Umbilical cord (tissue), 2 donors: ENCODE results near the gene MYH3. TPM values are rescaled to one million over a fixed set of nuclear protein-coding genes. Genes with fewer than 3 reads are reported as not detected.
A peak's percentile ranks its signal among the peaks of the same experiment; 100 is the strongest.

ENCODE experiments used
- DNase-seq: peaks from one replicate; pipeline ENCODE4 v3.0.0-alpha.2; 2015; ENCODE audit warnings: low spot score
- total RNA-seq: library from RNA; depleted of rRNA; stranded (reverse); fragments of >200 nt; gene quantifications from one replicate; pipeline ENCODE4 v1.2.3, GENCODE V29; 2014; ENCODE audit warnings: low replicate concordance; ENCODE audit not compliant: insufficient read depth

MYH3 gene
- total RNA-seq, 1 donor from 2014 or later: 12.0 TPM

DNA sequence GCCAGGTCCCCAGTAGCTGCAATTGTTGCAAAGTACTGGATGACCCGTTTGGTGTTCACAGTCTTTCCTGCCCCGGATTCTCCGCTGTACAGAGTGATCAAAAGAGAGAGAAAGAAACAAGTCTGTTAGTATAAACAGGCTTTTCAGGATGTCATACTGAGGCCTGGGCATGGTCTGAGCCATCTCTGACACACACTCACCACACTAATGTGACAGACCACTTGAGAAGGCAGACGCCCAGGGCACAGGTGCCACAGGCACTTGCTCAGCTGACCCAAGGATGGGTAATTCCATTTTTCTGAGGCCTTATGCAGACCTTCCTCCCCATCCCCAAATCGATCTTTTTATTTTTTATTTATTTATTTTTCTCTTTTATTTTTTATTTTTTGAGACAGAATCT lies 7.5 kb downstream of the MYH3 start:
- no peak for DNase-seq

DNA sequence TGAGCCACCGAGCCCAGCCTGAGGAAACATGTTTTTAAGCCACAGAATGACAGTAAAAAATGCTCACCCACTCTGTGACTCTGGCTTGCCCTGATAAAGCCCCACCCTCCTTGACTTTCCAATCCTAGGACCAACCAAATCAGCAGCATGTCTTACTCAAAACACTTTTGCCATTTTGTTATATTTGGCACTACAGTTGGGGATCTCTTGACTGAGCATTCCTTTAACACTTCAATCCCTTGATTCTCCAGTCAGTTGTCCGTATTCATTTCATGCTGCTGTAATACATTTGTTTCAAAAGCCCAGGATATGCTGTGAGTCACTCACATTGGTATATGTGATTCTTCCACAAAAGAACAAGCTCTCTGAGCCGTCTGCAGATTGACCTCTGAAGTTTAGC lies 8.2 kb downstream of the MYH3 start:
- DNase-seq: peak; percentile 31

DNA sequence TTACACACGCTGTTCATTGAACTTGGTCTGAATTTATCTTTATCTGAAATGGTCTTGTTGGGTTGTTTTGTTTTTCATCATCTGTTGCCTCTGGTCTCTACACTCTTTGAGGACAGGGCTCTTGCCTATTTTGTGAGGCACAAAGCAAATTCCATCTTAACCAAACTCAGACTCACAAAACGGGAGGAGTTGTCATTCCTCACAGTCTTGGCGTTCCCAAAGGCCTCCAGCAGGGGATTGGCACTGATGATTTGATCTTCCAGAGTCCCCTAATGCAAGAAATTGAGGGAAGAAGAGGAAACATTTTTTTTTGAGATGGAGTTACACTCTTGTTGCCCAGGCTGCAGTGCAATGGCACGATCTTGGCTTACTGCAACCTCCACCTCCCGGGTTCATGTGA lies 8.7 kb downstream of the MYH3 start:
- no peak for DNase-seq

DNA sequence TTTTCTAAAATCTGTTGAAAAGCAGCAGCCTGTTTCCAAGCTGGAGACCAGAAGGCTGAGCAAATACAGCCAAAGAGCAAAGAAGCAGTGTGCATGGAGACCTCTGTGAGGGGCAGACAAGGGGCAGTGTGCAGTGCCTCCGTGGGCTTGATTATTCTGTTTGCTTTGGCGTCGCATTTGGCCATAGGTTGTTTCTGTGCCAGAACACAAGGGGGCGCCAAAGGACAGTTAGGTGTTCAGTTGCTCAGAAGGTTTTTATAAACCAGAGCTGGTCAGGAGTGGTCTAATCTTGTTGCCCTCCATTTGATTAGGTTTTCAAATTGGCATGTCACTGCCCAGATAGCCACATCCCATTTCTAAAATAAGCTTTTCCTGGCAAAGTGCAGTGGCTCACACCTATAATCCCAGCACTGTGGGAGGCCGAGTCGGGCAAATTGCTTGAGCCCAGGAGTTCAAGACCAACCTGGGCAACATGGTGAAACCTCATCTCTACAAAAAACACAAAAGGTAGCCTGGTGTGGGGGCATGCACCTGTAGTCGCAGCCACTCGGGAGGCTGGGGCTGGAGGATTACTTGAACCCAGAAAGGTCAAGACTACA lies 10.6 kb downstream of the MYH3 start:
- peak; percentile 67 for DNase-seq

DNA sequence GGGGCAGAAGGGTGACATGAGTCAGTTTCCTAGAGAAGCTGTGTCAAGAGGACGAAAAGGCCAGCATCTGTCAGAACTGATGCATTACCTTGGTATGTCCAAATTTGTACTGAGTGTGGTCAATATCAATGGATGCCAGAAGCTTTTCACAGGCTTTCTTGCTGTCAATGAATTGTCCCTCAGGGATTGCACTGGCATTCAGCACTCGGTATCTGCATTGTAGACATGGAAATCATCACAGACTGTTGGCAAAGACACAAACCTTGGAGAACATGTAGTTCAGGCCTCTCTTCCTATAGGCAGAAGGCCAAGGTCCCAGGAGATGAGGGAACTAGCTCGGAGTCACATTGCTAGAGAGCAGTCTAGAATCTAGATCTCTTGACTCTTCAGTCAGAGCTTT lies 16.6 kb downstream of the MYH3 start:
- DNase-seq: no peak

DNA sequence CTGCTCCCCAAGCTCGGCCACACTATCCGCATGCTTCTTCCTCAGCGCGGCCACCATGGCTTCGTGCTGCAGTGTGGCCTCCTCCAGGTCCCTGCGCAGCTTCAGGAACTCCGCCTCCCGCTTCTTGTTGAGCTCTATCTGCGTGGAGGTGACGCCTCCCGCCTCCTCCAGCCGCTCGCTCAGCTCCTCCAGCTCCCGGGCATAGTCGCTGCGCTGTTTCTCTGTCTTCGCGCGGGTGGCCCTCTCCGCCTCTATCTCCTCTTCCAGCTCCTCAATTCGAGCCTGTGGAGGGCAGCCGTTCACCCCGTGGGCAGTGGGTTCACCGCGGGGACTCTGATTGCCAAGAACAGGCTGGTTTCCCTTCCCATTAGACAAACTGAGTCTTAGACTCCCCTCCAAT lies 19.0 kb downstream of the MYH3 start:
- DNase-seq: no peak

DNA sequence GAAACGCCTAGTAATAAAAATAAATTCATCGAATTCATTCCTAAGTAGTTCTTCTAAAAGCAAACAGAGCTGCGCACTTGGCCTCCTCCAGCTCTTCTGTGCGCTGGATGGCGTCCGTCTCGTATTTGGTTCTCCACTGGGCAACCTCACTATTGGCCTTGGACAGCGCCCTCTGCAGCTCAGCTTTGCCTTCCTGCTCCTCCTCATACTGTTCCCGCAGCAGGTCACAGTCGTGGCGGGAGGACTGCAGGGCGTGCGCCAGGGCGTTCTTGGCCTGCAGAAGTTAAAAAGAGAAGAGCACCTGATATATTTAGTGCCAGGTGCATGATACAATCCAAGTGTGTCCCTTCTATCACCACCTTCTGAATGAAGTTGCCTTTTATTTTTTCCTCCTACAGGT lies 21.8 kb downstream of the MYH3 start:
- no peak for DNase-seq

DNA sequence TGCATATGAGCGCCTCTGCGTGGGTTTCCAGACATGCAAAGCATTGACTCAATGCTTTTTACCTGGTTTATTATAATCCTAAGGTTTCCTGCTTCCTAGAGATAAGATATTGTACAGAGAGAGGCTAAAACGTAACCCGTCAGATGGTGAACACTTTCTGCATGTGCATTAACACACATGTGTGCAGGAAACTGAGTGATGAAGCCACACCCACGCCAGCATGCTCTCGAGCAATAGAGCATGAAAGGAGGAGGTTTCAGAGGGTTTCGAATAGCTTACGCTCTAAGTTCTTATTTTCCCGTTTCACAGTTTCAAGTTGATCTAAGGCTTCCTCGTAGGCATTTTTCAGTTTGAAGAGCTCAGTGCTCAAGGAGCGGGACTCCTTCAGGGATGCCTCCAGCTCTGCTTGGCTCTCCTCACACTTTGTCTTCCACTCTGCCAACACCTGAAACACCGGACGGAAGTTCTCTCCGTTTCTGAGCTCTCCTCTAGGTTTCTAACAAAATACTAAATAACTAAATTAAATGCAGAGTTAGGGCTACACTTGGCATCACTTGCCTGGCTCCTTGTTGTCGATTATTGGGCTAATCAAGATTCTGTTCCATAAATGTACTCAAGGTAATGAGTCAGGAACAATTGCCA lies 23.2 kb downstream of the MYH3 start:
- DNase-seq: no peak

DNA sequence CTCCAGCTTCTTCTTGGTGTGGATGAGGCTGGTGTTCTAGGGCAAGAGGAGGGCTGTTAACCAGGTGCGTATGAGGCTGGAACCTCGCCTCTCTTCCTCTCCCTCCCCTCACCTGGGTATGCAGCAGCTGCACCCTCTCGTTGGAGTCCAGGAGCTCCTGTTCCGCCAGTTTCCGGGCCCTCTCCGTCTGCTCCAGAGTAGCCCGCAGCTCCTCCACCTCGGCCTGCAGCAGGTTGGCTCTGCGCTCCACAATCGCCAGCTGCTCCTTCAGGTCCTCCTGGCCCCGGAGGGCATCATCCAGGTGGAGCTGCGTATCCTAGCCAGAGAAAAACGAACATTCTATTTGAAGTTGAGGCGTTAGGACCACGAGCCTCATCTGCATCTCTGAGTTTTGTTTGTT lies 25.4 kb downstream of the MYH3 start:
- DNase-seq: no peak

DNA sequence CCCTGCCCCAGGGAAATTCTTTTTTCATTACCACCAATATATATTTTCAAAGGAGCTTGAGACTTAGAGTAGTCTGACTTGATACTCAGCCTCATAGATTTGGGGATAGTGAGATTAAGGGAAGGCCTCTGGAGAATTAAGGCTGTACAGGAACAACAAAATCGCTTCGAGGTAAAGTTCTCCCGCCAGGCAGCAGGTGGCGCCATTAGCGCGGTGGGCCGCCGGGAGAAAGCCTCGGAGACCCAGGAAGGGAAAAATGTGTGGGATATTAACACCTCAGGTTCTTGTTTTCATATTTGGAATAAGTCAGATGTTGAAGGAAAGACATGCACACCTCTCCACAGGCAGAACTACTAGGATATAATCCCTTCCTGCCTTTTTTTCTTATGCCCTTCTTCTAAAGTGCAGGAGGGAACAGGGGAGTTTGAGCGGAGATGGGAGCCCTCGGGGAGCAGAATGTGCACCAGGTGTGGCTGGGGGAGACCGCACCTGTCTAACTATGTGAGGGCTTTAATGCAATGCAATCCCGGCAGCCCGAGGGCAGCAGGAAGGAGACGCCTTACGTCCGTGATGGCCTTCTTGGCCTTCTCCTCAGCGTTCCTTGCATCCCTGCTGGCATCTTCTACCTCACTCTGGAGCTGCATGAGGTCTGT lies 25.9 kb downstream of the MYH3 start:
- no peak for DNase-seq

DNA sequence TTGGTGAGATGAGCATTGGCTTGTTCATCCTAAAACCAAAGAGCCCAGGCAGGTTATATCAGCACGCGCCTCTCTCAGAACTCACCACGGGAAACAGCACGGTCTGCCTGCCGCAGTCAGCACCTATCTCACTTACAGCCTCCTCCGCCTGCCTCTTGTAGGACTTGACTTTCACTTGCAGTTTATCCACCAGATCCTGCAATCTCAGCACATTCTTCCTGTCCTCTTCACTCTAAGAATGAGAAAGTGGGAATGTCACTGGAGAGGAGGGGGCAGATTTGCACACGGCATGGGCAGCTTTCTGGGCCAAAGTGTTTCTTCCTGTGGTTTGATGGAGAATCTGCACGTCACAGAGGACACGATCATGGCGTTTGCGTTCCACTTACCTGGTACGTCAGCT lies 27.4 kb downstream of the MYH3 start:
- DNase-seq: no peak

DNA sequence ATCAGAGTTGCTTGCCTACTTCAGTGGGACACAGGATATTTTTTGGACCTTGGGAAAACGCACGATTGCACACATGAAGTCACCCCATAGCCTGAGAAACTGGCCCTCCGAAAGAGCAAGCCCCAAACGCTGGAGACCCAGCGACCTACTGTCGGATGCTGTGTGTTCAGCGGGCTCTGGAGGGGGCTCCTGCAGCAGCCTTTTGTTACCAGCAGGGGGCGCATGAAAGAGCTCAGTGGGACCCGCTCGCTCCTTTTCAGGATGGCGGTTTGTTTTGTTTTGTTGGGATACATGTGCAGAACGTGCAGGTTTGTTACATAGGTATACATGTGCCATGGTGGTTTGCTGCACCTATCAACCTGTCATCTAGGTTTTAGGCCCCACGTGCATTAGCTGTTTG lies 28.4 kb downstream of the MYH3 start:
- DNase-seq: no peak

DNA sequence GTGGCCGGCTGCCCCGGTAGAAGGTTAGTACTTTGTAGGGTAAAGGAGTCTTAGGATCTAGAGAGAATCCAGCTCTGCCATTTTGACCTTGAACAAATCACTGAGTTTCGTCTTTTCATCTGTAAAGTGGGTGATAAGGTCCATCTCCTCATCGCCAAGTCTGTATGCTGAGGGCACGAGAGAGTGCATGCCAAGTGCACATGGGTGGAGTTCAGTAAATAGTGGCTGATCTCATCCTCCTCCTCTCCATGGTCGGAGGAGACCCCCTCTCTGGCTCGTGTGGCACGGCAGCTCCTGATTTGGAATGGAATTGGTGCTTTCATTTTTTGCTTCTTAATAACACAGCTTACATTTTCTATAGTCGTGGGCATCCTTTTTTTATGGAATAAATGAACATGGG lies 30.7 kb downstream of the MYH3 start:
- no peak for DNase-seq

DNA sequence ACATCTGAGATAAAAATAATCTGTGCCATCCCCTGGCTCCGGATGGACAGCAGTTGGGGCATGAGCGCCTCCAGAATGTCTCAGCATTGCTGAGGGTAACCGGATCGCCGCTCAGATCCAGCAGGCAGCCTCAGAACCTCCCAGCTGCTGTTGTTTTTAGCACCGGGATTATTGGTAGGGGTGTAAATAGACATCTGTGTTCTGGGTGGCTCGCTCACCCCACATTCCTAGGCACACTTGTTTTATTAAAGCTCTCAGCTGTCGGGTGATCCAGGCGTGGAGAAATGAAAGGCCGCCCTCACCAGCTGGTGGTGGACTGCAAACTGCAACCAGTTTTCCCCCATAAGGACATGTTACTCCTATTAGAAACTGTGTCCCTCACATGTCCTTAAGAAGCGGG lies 32.1 kb downstream of the MYH3 start:
- no peak for DNase-seq

DNA sequence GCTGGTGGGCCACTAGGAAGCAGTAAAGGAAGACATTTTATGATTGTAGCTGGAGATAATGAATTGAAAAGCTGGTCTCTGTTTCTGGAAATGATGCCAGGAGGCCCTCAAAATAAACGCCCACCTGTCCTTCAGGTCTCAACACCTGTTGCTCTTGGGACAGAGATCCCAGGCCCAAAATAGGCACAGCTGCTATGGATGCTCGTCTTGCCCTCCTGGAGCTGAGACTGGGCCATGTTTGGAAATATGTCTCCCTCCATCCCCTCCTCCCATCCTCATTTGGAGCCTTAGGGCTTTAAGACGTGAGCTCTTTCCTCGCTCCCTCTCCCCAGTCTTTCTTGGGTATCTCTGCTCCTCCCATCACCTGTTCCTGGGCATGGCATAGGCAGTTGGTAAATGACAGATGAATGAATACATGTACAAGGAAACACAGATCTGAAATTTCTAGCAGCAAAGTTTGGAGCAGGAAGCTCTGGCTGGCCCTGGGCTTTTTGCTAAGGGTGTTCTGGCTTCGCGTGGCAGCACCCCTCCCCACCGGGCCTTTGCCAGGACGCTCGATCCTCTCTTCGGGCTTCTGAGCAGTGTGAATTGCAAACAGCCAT lies 33.3 kb downstream of the MYH3 start:
- no peak for DNase-seq

DNA sequence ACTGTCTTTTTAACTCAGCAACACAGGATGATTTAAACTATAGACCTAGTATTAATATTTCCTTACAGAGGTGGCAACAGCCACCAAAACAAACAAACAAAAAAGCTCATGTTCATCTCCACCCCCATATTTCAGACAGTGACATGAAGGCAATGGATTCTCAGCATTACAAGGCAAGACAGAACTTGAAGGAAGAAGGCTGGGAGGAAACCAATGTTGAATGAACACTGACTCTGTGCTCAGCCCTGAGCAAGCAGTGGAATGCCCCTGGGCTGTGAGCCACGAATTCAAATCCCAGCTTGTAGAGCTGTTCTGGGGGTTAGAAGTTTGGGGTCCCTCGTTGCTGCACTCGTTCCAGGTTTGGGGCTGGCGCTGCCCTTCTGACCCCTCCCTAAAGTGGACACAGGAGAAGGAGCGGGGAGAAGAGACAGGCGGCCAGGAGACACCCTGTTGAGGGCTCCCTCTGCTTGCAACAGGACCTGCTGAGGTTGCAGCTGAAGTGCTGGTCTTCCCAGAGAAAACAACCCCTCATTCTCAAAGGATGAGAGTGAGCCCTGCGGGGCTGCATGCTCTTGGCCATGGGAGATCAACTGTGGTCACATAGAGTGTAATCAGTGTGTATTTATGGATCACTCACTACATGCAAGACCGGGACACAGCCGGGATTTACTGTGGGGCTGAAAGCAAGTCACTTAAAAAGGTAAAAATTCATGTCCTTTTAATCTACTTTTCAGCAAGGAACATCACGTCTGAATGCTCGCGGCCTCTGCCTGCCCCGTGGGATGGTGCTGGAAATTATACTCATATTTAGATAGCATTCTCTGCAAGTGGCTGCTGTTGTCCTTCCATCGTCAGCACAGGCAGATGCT lies 34.3 kb downstream of the MYH3 start:
- DNase-seq: peak; percentile 32

DNA sequence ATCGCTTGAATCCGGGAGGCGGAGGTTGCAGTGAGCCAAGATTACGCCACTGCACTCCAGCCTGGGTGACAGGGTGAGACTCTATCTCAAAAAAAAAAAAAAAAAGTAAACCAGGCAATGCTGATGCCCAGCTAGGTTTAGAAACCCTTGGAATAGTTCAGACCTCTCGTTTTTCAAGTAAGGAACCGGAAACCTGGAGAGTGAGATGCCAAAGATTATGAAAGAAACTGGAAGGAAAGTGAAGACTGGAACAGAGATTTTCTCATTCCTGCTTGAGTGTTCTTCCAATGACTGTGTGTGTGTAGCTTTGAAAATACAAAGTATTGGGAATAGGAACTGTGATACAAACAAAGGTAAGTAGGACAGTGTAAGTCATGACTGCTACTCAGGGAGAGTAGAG lies 35.7 kb downstream of the MYH3 start:
- DNase-seq: no peak

DNA sequence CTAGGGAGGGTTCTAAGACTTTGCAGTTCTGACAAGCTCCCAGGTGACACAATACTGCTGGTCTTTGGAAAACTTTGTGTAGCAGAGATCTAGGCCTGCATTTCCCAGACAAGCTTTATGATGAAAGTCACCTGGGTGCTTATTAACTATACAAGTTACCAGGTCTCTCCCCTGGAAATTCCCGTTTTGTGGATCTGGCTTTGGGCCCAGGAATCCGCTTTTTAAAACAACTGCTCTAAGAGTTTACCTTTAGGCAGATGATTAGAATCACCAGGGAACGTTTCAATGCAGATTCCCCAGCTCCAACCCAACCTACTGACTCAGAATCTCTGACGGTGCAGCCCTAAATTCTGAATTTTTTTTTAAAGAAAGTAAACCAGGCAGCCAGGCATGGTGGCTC lies 36.3 kb downstream of the MYH3 start:
- DNase-seq: no peak

DNA sequence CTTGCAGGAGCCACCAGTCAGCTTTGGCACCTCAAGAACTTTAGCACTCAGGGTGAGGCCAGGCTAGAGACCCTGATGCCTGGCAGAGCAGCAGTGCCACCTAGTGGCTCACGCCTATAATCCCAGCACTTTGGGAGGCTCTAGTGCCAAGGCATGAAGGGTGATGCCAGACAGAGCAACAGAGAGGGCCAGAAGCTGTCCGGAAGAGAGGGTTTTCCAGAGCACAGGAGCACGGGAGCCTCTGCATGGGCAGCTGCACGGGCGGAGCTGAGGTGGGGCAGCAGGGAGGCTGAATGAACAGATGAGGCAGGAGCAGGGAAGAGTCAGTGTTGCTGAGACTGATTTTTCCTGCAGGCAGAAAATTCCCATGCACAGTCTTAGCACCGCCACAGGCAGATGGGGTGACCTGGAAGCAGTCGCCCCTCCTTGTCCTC lies 38.9 kb downstream of the MYH3 start:
- peak; percentile 76 for DNase-seq

DNA sequence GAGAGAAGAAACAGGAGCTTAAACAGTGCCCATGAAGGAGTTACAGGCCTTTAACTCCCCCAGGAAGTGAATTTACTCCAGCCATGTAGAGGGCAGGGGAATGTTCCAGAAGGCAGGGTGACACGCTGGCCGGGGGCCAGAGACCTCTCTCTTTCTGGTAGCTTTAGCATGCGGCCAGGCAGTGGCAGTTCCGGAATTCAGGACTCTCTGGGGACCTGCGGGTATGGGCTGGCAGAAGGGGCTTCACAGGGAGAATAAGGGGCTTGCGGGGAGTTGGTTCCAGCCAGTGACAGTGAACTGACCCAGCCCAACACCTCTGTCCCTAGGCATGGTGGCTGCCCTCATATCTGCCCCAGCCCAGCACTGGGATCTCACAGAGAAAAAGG lies 40.0 kb downstream of the MYH3 start:
- DNase-seq: no peak

DNA sequence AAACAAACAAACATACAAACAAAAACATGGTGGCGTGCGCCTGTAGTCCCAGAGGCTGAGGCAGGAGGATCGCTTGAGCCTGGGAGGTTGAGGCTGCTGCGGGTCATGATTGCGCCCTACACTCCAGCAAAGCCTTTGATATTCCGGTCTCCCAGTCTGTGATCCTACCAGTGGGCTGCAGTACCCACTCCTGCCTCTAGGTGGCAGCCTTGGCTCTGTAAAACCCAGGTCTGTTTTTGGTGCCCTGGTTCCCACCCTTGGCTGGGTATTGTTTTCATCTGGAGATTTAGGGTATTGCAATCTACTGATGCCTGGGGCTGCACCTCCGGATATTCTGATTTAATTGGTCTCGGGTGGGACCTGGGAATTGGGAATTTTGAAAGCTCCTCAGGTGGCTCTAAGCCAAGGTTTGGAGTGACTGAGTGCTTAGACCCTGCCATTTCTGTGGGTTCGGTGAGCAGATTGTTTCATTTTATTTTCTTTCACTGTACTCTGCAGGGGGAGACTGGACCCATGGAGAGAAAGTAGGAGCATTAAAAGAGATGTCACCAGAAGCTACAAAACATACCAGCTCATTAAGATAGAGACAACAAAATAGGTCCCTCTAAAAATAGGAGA lies 40.5 kb downstream of the MYH3 start:
- peak; percentile 61 for DNase-seq
